ENCODE measurements around the gene KCNC1. TPM values are rescaled to one million over a fixed set of nuclear protein-coding genes. Genes with fewer than 3 reads are reported as not detected.

The KCNC1 gene
- total RNA-seq, 1 experiment from 2014 or later: 0.20 TPM

DNA sequence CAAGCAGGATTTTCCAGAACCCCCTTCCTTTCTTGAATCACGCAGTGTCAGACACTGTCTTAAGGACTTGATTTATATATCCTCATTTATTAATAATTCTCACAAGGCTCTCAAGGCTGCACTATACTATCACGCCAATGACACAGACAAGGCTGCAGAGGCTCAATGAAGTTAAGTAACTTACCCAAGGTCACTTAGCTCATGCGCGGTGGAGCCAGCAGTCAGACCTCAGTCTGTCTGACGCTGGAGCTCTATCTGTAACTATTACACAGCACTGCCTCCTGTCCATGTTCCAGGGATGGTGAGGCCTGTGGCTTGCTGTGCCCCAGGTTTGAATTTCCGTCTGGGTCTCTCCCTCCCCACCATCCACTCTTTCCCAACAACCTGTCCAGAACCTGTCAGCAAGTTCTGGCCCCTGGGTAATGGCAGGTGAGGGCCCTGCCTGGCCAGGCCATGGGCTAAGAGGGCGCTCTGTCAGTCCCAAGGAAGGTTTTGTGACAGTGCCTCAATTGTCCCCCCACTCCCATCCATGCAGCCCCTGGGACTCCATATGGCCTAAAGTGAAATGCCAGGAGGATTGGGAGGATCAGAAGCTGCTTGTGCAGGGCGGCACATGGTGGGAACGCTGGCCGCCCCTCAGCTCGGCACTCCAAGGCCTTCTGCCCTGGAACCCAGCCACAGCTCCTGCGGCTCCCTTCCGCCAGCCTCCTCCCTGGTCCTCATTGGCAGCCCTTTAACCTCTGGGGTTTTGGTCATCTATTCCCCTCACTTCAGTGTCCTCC, 8.6 kb downstream of the KCNC1 start:
- no peak for TF ChIP-seq MLX (CRISPR knock-in tag; IDR thresholded peaks at IDR 0.05)
- ATAC-seq (no peak), DNase-seq (ENCODE audit: low spot score) (peak; percentile 3)
- Mint-ChIP-seq H3K4me3 (no peak overlapping the region), H3K9me3 (no peaks in the 10 kb centered on the region), H3K27me3 (ENCODE audit: low read depth) (no peaks in the 10 kb centered on the region; the same call in 1 of the 2 replicates), H3K36me3 (no peaks in the 10 kb centered on the region), H3K4me1 (peaks cover 3% of the 10 kb centered on the region; the same call in 1 of the 2 replicates), H3K27ac (no peak overlapping the region)
- POLR2A ChIA-PET: no interaction called here
- CTCF ChIA-PET: interaction anchor here (1.0 to 1.6 kb wide), 7 partner anchors 8 to 163 kb away, joined by 3 to 15 read pairs (median 5); partner anchors contain the start of gene KCNC1

- no peak for DNase-seq (ENCODE audit: low spot score)
- no peaks in the 10 kb centered on the region; the same call in 1 of the 2 replicates for H3K27me3 Mint-ChIP-seq (ENCODE audit: low read depth)
- no peak for ATAC-seq
- H3K9me3 Mint-ChIP-seq: no peaks in the 10 kb centered on the region
- H3K4me1 Mint-ChIP-seq: no peaks in the 10 kb centered on the region
- no peak overlapping the region for H3K27ac Mint-ChIP-seq
- no peaks in the 10 kb centered on the region for H3K36me3 Mint-ChIP-seq
- ChIA-PET POLR2A (no interaction called here), CTCF (interaction anchor here (1.0 to 1.6 kb wide), 6 partner anchors 9 to 163 kb away, joined by 3 to 15 read pairs (median 6); partner anchors contain the start of gene KCNC1)
- no peak overlapping the region for H3K4me3 Mint-ChIP-seq
- TF ChIP-seq, protein P1, sequence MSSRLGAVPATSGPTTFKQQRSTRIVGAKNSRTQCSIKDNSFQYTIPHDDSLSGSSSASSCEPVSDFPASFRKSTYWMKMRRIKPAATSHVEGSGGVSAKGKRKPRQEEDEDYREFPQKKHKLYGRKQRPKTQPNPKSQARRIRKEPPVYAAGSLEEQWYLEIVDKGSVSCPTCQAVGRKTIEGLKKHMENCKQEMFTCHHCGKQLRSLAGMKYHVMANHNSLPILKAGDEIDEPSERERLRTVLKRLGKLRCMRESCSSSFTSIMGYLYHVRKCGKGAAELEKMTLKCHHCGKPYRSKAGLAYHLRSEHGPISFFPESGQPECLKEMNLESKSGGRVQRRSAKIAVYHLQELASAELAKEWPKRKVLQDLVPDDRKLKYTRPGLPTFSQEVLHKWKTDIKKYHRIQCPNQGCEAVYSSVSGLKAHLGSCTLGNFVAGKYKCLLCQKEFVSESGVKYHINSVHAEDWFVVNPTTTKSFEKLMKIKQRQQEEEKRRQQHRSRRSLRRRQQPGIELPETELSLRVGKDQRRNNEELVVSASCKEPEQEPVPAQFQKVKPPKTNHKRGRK (CRISPR knock-in tag; IDR thresholded peaks at IDR 0.05; ENCODE audit: borderline replicate concordance): no peak
- TF ChIP-seq ZNF425 (CRISPR knock-in tag; conservative IDR thresholded peaks at IDR 0.05): no peak
- TF ChIP-seq CREM (CRISPR knock-in tag; IDR thresholded peaks at IDR 0.05): no peak
- no peak for TF ChIP-seq ELF4 (CRISPR knock-in tag; IDR thresholded peaks at IDR 0.05; ENCODE audit: low read depth)
- TF ChIP-seq CREB1 (CRISPR knock-in tag; IDR thresholded peaks at IDR 0.05): no peak
- TF ChIP-seq, protein P2, sequence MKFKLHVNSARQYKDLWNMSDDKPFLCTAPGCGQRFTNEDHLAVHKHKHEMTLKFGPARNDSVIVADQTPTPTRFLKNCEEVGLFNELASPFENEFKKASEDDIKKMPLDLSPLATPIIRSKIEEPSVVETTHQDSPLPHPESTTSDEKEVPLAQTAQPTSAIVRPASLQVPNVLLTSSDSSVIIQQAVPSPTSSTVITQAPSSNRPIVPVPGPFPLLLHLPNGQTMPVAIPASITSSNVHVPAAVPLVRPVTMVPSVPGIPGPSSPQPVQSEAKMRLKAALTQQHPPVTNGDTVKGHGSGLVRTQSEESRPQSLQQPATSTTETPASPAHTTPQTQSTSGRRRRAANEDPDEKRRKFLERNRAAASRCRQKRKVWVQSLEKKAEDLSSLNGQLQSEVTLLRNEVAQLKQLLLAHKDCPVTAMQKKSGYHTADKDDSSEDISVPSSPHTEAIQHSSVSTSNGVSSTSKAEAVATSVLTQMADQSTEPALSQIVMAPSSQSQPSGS (CRISPR knock-in tag; IDR thresholded peaks at IDR 0.05; ENCODE audit: borderline replicate concordance, low read depth): no peak
- TF ChIP-seq SMAD4 (CRISPR knock-in tag; IDR thresholded peaks at IDR 0.05): no peak
- no peak for TF ChIP-seq GTF2I (CRISPR knock-in tag; conservative IDR thresholded peaks at IDR 0.05)
- no peak for TF ChIP-seq ZNF423 (CRISPR knock-in tag; IDR thresholded peaks at IDR 0.05)
- TF ChIP-seq ZNF671 (CRISPR knock-in tag; IDR thresholded peaks at IDR 0.05): no peak
- TF ChIP-seq ESRRA (CRISPR knock-in tag; IDR thresholded peaks at IDR 0.05; ENCODE audit: borderline replicate concordance): no peak
- no peak for TF ChIP-seq ZBTB43 (CRISPR knock-in tag; IDR thresholded peaks at IDR 0.05)
- TF ChIP-seq, protein P3, sequence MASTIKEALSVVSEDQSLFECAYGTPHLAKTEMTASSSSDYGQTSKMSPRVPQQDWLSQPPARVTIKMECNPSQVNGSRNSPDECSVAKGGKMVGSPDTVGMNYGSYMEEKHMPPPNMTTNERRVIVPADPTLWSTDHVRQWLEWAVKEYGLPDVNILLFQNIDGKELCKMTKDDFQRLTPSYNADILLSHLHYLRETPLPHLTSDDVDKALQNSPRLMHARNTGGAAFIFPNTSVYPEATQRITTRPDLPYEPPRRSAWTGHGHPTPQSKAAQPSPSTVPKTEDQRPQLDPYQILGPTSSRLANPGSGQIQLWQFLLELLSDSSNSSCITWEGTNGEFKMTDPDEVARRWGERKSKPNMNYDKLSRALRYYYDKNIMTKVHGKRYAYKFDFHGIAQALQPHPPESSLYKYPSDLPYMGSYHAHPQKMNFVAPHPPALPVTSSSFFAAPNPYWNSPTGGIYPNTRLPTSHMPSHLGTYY (CRISPR knock-in tag; IDR thresholded peaks at IDR 0.05): no peak
- TF ChIP-seq, protein P4, sequence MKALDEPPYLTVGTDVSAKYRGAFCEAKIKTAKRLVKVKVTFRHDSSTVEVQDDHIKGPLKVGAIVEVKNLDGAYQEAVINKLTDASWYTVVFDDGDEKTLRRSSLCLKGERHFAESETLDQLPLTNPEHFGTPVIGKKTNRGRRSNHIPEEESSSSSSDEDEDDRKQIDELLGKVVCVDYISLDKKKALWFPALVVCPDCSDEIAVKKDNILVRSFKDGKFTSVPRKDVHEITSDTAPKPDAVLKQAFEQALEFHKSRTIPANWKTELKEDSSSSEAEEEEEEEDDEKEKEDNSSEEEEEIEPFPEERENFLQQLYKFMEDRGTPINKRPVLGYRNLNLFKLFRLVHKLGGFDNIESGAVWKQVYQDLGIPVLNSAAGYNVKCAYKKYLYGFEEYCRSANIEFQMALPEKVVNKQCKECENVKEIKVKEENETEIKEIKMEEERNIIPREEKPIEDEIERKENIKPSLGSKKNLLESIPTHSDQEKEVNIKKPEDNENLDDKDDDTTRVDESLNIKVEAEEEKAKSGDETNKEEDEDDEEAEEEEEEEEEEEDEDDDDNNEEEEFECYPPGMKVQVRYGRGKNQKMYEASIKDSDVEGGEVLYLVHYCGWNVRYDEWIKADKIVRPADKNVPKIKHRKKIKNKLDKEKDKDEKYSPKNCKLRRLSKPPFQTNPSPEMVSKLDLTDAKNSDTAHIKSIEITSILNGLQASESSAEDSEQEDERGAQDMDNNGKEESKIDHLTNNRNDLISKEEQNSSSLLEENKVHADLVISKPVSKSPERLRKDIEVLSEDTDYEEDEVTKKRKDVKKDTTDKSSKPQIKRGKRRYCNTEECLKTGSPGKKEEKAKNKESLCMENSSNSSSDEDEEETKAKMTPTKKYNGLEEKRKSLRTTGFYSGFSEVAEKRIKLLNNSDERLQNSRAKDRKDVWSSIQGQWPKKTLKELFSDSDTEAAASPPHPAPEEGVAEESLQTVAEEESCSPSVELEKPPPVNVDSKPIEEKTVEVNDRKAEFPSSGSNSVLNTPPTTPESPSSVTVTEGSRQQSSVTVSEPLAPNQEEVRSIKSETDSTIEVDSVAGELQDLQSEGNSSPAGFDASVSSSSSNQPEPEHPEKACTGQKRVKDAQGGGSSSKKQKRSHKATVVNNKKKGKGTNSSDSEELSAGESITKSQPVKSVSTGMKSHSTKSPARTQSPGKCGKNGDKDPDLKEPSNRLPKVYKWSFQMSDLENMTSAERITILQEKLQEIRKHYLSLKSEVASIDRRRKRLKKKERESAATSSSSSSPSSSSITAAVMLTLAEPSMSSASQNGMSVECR (CRISPR knock-in tag; IDR thresholded peaks at IDR 0.05; ENCODE audit: borderline replicate concordance): no peak
- TF ChIP-seq AFF4 (CRISPR knock-in tag; IDR thresholded peaks at IDR 0.05; ENCODE audit: borderline replicate concordance): no peak
These were observed 9.2 kb downstream of the KCNC1 start for GRCh38 chr11:17743808-17744119.
